Measurements from ENCODE around the gene USP6NL.

DNA sequence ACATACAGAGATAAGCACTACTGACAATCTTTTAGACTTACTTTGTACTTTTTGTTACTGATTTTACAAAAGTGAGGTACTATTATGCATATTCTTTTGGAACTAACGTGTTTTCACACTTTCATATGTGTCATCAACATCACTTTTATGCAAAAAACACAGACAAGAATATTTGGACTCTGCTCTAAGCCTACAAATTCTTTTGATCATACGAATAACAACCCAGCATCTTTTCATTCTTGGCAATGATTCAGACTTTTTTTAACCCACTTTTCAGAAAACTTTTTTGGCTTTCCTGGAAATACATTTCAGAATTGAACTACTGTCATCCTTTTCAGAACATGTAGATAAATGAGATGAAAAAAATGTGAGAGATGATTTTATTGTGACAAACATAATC, 30.2 kb downstream of the USP6NL start:
- TF ChIP-seq, protein P1, sequence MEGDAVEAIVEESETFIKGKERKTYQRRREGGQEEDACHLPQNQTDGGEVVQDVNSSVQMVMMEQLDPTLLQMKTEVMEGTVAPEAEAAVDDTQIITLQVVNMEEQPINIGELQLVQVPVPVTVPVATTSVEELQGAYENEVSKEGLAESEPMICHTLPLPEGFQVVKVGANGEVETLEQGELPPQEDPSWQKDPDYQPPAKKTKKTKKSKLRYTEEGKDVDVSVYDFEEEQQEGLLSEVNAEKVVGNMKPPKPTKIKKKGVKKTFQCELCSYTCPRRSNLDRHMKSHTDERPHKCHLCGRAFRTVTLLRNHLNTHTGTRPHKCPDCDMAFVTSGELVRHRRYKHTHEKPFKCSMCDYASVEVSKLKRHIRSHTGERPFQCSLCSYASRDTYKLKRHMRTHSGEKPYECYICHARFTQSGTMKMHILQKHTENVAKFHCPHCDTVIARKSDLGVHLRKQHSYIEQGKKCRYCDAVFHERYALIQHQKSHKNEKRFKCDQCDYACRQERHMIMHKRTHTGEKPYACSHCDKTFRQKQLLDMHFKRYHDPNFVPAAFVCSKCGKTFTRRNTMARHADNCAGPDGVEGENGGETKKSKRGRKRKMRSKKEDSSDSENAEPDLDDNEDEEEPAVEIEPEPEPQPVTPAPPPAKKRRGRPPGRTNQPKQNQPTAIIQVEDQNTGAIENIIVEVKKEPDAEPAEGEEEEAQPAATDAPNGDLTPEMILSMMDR (IDR thresholded peaks at IDR 0.05; ENCODE audit: low read depth, low read length), result no peak
- TF ChIP-seq EZH2phosphoT487 (IDR thresholded peaks at IDR 0.05; ENCODE audit: low read depth), result no peak
